Transverse colon (tissue), 3 donors: ENCODE measurements around the gene ST6GALNAC6.

Experiments
- EP300 ChIP-seq: sonication (generic); formaldehyde crosslinking; IDR thresholded peaks from one replicate; pipeline ENCODE4 v1.6.1; 2017; ENCODE audit warnings: antibody characterized with exemption, low read depth
- TF ChIP-seq, protein P1 (sequence below), 5 experiments: fragments of 200-600 bp in 3 of 5; fragments of 450-650 bp in 2 of 5; sonication (generic) in 3 of 5; IDR thresholded peaks; 1 replicate in 2 of 5; 2 replicates in 3 of 5; pipeline ENCODE4 v1.5.1; 2016 to 2017; ENCODE audit warnings: antibody characterized with exemption in 5 of 5, inconsistent platforms in 3 of 5, mild to moderate bottlenecking in 2 of 5, moderate library complexity in 1 of 5

DNA sequence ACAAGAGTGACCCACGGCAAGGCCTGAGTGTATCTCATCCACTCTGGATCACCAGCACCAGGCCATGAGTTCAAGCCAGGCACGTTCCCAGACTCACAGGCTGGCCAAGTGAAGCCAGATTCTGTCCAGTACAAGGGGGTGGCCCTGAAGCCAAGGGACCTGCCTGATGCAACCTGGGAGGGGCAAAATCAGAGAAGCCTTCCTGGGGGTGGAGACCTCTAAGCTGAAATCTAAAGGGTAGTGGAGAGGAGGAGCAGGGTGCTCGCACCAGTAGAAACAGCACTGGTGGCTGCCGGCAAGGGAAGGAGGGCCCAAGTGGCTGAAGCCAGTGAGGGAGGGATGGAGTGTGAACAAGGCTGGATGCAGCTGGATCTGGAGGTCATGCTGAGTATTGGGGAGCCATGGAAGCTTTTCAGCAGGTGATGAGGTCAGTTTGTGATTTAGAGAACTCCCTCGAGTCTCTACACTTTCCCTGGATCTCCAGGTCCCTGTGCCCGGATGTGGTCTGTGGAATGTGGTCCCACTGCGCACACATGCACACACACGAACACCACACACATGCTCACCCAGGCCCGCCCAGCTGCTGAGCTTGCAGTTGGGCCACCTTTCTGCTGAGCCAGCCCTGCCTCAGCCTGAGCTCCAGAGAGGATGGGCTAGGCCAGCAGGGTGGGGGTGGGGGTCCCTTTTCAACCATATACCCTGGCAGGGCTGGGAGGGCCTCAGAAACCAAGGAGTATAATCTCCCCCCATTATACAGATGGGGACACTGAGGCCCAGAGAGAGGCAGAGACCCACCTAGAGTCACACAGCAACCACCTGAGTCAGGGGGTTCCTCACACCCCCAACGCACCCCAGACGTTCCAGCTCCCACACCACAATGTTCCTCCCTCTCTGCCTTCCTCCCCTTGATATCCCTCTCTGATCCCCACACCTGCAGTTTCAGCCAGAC, 29.5 kb upstream of the ST6GALNAC6 start:
- no peak for TF ChIP-seq EP300
- TF ChIP-seq, protein P1, sequence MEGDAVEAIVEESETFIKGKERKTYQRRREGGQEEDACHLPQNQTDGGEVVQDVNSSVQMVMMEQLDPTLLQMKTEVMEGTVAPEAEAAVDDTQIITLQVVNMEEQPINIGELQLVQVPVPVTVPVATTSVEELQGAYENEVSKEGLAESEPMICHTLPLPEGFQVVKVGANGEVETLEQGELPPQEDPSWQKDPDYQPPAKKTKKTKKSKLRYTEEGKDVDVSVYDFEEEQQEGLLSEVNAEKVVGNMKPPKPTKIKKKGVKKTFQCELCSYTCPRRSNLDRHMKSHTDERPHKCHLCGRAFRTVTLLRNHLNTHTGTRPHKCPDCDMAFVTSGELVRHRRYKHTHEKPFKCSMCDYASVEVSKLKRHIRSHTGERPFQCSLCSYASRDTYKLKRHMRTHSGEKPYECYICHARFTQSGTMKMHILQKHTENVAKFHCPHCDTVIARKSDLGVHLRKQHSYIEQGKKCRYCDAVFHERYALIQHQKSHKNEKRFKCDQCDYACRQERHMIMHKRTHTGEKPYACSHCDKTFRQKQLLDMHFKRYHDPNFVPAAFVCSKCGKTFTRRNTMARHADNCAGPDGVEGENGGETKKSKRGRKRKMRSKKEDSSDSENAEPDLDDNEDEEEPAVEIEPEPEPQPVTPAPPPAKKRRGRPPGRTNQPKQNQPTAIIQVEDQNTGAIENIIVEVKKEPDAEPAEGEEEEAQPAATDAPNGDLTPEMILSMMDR (IDR thresholded peaks at IDR 0.05), result no peak
